Retinal pigment epithelial cell (primary cell): ENCODE results near the gene TTLL10.

Source experiments
- DNase-seq: peaks from one replicate; pipeline ENCODE4 v3.0.0-alpha.2; 2010; ENCODE audit warnings: low read depth
- H3K4me3 ChIP-seq: 2 replicates; pipeline ENCODE4 v1.5.1; 2011; ENCODE audit warnings: mild to moderate bottlenecking, low read length, control low read depth, moderate library complexity
- TF ChIP-seq, protein P1 (sequence below): conservative IDR thresholded peaks from 2 replicates; pipeline ENCODE4 v1.5.1; 2011; ENCODE audit warnings: low read depth, low read length, control low read depth, inconsistent platforms

TTLL10 gene

DNA sequence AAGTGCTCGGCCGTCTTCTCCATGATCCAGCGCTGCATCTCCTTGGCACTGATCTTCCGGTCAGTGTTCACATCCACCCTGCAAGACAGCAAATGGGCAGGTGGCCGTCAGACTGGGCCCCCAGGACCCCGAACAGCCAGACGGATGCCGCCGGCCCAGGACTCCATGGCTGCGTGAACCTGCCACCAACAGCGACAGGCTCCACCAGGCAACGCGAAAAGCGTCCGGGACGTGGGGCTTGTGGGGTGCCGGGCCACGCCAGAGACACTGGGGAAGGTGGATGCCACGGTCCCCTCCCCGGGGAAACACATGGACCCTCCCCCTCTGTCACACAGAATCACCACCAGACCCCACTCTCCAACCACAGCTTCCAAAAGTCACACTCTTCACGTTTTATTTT, 50.2 kb downstream of the TTLL10 start:
- TF ChIP-seq, protein P1, sequence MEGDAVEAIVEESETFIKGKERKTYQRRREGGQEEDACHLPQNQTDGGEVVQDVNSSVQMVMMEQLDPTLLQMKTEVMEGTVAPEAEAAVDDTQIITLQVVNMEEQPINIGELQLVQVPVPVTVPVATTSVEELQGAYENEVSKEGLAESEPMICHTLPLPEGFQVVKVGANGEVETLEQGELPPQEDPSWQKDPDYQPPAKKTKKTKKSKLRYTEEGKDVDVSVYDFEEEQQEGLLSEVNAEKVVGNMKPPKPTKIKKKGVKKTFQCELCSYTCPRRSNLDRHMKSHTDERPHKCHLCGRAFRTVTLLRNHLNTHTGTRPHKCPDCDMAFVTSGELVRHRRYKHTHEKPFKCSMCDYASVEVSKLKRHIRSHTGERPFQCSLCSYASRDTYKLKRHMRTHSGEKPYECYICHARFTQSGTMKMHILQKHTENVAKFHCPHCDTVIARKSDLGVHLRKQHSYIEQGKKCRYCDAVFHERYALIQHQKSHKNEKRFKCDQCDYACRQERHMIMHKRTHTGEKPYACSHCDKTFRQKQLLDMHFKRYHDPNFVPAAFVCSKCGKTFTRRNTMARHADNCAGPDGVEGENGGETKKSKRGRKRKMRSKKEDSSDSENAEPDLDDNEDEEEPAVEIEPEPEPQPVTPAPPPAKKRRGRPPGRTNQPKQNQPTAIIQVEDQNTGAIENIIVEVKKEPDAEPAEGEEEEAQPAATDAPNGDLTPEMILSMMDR, result no peak
- DNase-seq, result no peak
- H3K4me3 ChIP-seq, result no peak overlapping the region

DNA sequence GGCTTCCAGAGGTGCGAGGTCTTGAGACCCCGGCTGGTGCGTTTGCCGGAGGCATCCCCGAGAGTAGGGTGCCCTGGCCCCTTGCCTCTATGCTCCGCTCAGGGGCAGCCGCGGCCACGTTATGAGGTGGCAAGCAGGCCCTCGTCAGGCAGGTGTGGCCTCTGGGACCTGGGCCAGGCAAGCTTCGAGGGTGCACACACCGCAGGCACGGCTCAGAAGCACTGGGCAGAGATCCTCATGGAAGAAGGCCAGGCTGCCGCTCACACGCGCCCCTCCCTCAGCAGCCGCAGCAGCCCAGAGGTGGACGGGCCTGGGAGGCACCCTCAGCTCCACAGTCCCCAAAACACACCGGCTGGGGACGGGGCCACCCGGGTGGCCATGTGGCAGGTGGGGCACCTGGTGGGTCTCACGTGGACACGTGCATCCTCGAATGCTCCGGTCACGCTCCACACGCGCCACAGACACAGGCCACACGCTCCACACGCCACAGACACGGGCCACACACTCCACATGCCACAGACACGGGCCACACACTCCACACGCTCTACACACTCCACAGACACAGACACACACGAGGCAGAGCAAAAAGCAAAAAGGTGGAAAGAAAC, 51.7 kb downstream of the TTLL10 start:
- H3K4me3 ChIP-seq, result no peak overlapping the region
- TF ChIP-seq, protein P1, result no peak
- DNase-seq, result no peak

DNA sequence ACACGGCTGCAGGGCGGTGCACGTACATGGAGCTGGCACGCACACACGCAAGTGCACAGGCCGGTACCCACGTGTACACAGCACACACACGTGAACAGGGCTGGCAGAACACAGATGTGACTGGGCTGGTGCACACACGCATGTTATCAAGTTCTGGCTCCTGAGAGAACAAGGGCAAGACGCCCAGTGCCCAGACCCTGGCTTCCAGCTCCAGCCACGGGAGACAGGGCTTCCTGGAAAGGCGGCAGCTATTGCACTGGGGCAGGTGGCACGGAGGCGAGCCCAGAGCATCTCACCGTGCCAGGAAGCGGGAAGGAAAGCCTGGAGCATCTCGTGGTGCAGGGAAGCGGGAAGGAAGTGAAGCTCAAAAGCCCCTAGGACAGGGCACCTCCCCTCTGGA, 52.2 kb downstream of the TTLL10 start:
- TF ChIP-seq, protein P1, result no peak
- DNase-seq, result no peak
- H3K4me3 ChIP-seq, result no peak overlapping the region

DNA sequence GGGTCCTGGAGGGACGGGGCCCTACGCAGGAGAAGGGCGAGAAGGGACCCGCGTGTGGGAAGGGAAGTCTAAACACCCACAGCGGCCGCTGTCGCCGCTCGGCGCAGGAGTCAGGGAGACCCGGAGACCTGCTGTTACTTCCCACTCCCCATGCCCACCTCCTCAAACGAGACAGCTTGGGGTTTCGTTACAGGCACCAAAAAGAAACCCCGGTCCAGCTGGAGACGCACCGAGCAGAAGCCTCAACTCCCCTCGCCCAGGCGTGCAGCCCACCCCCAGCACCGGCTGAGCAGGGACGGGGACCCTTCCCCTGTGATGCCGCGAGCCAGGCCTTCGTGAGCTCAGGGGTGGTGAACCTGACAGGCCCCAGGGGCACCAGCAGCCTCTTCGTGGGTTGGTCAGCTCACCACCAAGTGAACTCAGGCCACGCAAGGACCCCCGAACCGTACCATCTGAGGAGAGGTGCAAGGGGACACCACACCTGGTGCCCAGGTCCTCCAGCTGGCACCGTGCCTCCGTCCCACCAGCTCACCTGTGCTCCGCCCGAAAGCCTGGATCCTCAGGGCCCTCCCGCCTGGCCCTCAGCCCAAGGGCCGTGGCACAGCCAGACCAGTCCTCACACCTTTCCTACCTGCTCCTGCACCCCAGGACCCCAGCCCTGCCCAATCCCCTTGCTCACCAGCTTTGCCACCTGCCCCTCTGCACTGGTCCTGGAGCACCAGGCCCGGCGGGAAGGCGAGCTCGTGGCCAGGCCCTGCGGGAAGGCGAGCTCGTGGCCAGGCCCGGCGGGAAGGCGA, 53.1 kb downstream of the TTLL10 start:
- DNase-seq, result no peak
- H3K4me3 ChIP-seq, result no peak overlapping the region
- TF ChIP-seq, protein P1, result no peak

DNA sequence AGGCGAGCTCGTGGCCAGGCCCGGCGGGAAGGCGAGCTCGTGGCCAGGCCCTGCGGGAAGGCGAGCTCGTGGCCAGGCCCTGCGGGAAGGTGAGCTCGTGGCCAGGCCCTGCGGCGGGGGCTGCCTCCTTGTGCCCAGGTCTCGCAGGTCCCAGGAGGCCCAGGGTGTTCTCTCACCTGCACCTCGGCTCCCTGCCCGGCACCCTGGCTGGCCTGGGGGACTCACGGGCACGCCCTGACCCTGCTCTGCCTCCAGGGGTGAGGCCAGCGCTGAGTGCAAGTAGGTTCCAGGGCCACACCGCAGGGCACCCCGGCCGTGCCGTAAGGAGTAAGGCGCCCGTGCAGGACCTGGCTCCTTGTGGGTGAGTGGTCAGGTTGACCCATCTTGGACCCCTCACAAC, 53.7 kb downstream of the TTLL10 start:
- TF ChIP-seq, protein P1, result no peak
- H3K4me3 ChIP-seq, result no peak overlapping the region
- no peak for DNase-seq

DNA sequence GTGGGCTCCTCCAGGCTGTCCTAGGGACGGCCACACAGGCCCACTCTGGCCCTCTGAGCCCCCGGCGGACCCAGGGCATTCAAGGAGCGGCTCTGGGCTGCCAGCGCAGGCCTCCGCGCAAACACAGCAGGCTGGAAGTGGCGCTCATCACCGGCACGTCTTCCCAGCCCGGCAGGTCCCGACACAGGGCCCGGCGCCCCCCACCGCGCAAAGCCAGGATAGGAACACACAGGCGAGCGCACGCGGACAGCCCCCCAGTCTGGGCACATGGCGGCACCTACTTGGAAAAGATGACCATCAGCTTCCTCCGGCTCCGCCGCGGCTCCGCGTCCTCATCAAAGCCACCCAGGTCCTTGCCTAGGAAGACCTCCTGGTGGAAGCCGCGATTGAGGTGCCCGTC, 54.5 kb downstream of the TTLL10 start:
- TF ChIP-seq, protein P1, result no peak
- no peak for DNase-seq

DNA sequence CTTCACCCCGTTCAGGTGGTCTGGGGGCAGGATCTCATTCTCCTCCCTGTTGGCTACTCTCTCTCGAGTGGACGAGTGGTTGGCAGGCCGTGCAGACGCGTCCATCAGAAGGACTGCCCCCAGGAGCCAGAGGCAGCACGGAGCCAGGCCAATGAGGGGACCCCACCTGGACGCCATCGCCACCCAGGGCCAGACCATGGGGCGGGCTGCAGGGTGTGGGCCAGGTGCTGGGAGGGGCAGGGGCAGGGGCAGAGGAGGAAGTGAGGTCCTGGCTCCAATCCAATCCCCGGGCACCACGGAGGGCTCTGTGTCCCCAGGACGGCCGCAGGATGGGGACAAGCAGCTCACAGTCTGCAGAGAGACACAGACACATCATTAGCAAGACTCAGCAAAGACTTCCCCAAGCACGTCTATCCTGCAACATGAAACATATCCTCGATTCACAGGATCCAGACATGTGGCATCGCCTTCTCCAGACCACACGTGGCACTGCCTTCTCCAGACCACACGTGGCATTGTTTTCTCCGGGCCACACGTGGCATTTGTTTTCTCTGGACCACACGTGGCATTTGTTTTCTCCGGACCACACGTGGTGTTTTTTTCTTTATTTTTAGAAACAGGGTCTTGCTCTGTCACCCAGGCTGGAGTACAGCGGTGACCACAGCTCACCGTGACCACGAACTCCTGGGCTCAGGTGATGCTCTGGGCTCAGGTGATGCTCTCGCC, 55.1 kb downstream of the TTLL10 start:
- H3K4me3 ChIP-seq, result no peak overlapping the region
- TF ChIP-seq, protein P1, result no peak
- DNase-seq, result no peak

More for the DNA sequence above, 54.5 kb downstream of the TTLL10 start:
- no peak overlapping the region for H3K4me3 ChIP-seq
